NB4 (cell line): ENCODE measurements around the gene CTXND1.

ENCODE experiments used
- DNase-seq: peaks from one replicate; pipeline ENCODE4 v3.0.0; 2010; ENCODE audit warnings: low read depth
- H3K4me3 ChIP-seq: one replicate; pipeline ENCODE4 v1.5.1; 2011; ENCODE audit warnings: mild to moderate bottlenecking, low read depth, low read length, moderate library complexity
- CTCF ChIP-seq: IDR thresholded peaks from one replicate; pipeline ENCODE4 v1.5.1; 2012; ENCODE audit warnings: low read depth, low read length
- MAX ChIP-seq: IDR thresholded peaks from 2 replicates; pipeline ENCODE4 v1.6.1; 2011; ENCODE audit warnings: low read depth, low read length
- MYC ChIP-seq: IDR thresholded peaks from 2 replicates; pipeline ENCODE4 v1.6.1; 2011; ENCODE audit warnings: low read depth, low read length
- POLR2A ChIP-seq: IDR thresholded peaks from 2 replicates; pipeline ENCODE4 v1.6.1; 2011; ENCODE audit warnings: mild to moderate bottlenecking; ENCODE audit not compliant: insufficient read length; ENCODE audit errors: extremely low read depth

The CTXND1 gene

GRCh38 chr15:80161468-80162016, 90.5 kb downstream of the CTXND1 start:
- DNase-seq, result no peak
- no peak for TF ChIP-seq POLR2A
- no peak for TF ChIP-seq CTCF
- TF ChIP-seq MYC, result no peak
- TF ChIP-seq MAX, result no peak
- H3K4me3 ChIP-seq, result no peak overlapping the region

- no peak overlapping the region for H3K4me3 ChIP-seq
- TF ChIP-seq POLR2A, result peak; percentile 51
- TF ChIP-seq CTCF, result no peak
- peak; percentile 100 for TF ChIP-seq MYC
- TF ChIP-seq MAX, result peak; percentile 100
- DNase-seq, result peak; percentile 98
Observed at GRCh38 chr15:80160570-80161156, 91.3 kb downstream of the CTXND1 start.

- no peak for TF ChIP-seq MAX
- TF ChIP-seq CTCF, result no peak
- no peak for TF ChIP-seq MYC
- TF ChIP-seq POLR2A, result no peak
- H3K4me3 ChIP-seq, result no peak overlapping the region
- DNase-seq, result peak; percentile 39
Observed at GRCh38 chr15:80159811-80160569, 92.0 kb downstream of the CTXND1 start.

DNA sequence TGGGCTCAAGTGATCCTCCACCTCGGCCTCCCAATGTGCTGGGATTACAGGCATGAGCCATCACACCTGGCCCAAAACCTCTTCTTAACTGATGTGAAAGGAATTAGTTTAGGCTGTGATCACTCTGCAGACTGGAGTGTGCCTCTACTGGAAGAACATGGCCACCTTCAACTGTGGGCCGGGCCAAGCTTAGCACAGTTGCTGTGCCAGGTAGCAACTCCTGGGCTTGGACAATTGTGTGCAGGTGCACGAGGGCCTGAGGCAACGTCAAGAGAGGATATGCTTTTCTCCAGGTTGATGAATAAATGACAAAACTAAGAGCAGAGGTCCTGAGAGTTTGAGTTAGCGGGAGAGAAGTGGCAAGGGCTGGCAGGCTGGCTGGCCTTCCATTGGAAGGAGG, 92.7 kb downstream of the CTXND1 start:
- no peak overlapping the region for H3K4me3 ChIP-seq
- no peak for TF ChIP-seq MAX
- TF ChIP-seq POLR2A, result no peak
- TF ChIP-seq MYC, result no peak
- no peak for TF ChIP-seq CTCF
- no peak for DNase-seq

GRCh38 chr15:80157215-80157614, 94.8 kb downstream of the CTXND1 start:
- TF ChIP-seq MYC (no peak), MAX (no peak), CTCF (no peak), POLR2A (no peak)
- DNase-seq, result no peak
- H3K4me3 ChIP-seq, result no peak overlapping the region
